CD4-positive, alpha-beta T cell (primary cell): ENCODE data around the gene SUGP1. TPM values are rescaled to one million over a fixed set of nuclear protein-coding genes. Genes with fewer than 3 reads are reported as not detected.

Experiments used
- ATAC-seq: fragments of 200-7000 bp; cut with Tn5 transposase; one replicate; pipeline ENCODE4 v1.10.0; 2022; ENCODE audit warnings: mild to moderate bottlenecking; ENCODE audit not compliant: poor library complexity
- CTCF ChIA-PET: fragments of 350-600 bp; sonication (Branson Sonifier 250); formaldehyde crosslinking; loops from one replicate; lab custom pipeline; 2021; ENCODE audit warnings: antibody characterized with exemption, inconsistent platforms; lab: Charles Lee
- POLR2A ChIA-PET: fragments of 350-600 bp; sonication (Branson Sonifier 250); formaldehyde crosslinking; loops from one replicate; lab custom pipeline; 2021; ENCODE audit warnings: antibody characterized with exemption, inconsistent platforms; lab: Charles Lee
- DNase-seq, 14 experiments: peaks; one replicate each; pipeline ENCODE4 v3.0.0-alpha.2; 2013 to 2020; ENCODE audit warnings: mixed read lengths in 2 of 14
- H3K27ac ChIP-seq, 2 donors: one replicate each; pipeline versions ENCODE4 v1.5.1 to v1.7.0; 2013; ENCODE audit warnings: low read length in 2 of 2, low read depth in 1 of 2, mild to moderate bottlenecking in 1 of 2
- H3K27me3 ChIP-seq, 2 experiments: 1 replicate in 1 of 2; 2 replicates in 1 of 2; pipeline versions ENCODE4 v1.6.1 to v1.7.0; 2013; ENCODE audit warnings: low read length in 2 of 2, control low read depth in 1 of 2, mild to moderate bottlenecking in 1 of 2, moderate library complexity in 1 of 2; ENCODE audit not compliant: insufficient read depth in 2 of 2, control insufficient read depth in 1 of 2
- H3K36me3 ChIP-seq: one replicate; pipeline ENCODE4 v1.6.1; 2013; ENCODE audit warnings: low read length, control low read depth; ENCODE audit not compliant: insufficient read depth
- H3K4me1 ChIP-seq: one replicate; pipeline ENCODE4 v1.6.1; 2013; ENCODE audit warnings: low read length, control low read depth; ENCODE audit not compliant: insufficient read depth
- H3K4me3 ChIP-seq: one replicate; pipeline ENCODE4 v1.5.1; 2013; ENCODE audit warnings: mild to moderate bottlenecking, low read length, moderate library complexity
- H3K9me3 ChIP-seq, 2 experiments: 1 replicate in 1 of 2; 2 replicates in 1 of 2; pipeline versions ENCODE4 v1.6.1 to v1.7.0; 2013; ENCODE audit warnings: low read length in 2 of 2, mild to moderate bottlenecking in 2 of 2, control low read depth in 1 of 2, moderate library complexity in 1 of 2; ENCODE audit not compliant: control insufficient read depth in 1 of 2, insufficient read depth in 1 of 2
- H3K27ac Mint-ChIP-seq: one replicate; pipeline ENCODE4 v1.8.0; 2020; ENCODE audit warnings: mixed read lengths
- H3K27me3 Mint-ChIP-seq: one replicate; pipeline ENCODE4 v1.8.0; 2021; ENCODE audit warnings: mixed read lengths
- H3K36me3 Mint-ChIP-seq: one replicate; pipeline ENCODE4 v1.8.0; 2021; ENCODE audit warnings: low read depth, mixed read lengths
- H3K4me1 Mint-ChIP-seq: one replicate; pipeline ENCODE4 v1.8.0; 2021; ENCODE audit warnings: low read depth, mixed read lengths
- H3K4me3 Mint-ChIP-seq: one replicate; pipeline ENCODE4 v1.8.0; 2020; ENCODE audit warnings: mild to moderate bottlenecking, mixed read lengths
- H3K9me3 Mint-ChIP-seq: one replicate; pipeline ENCODE4 v1.8.0; 2020; ENCODE audit warnings: mixed read lengths
- intact Hi-C, 2 experiments: fragments of 100-400 bp; cut with DNase I in 1 of 2; cut with micrococcal nuclease in 1 of 2; formaldehyde crosslinking; loops; one replicate each; pipeline versions ENCODE4 v1.15.1 to v1.9.0; 2023 to 2025; cut with DNase I, micrococcal nuclease
- total RNA-seq, 174 experiments: library from RNA in 2 of 174; stranded (reverse) in 2 of 174; gene quantifications; one replicate each; pipeline ENCODE4 v1.2.3 and lab custom pipeline; 2021 to 2026
- TF ChIP-seq, protein P1 (sequence below): fragments of 200-600 bp; IDR thresholded peaks from one replicate; pipeline ENCODE4 v1.8.0; 2022; ENCODE audit warnings: antibody characterized with exemption, mild to moderate bottlenecking

SUGP1 gene
- total RNA-seq, 2 experiments from 2014 or later, result 49.7 to 56.0 TPM

DNA sequence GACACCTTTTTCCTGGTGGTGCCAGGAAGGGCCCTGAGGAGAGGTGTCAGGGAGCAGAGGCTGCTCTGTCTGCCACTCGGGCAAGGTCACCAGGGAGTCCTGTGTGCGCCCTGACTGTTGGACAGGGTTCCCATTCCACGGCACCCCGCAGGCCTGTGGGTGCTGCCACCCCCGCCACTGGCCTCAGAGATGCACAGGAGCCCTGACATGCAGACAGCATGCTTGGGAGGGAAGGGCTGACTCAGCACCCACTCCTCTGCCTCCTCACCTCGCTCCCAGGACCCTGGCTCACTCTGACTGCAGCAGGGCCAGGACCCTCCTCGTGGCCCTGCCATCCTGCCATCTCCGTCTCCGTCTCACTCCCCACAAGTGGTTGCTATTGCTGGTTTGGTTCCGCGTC lies 25.7 kb upstream of the SUGP1 start:
- Histone ChIP-seq H3K4me1 (no peaks in the 10 kb centered on the region), H3K27me3 (no peaks in the 10 kb centered on the region), H3K36me3 (peaks cover 86% of the 10 kb centered on the region), H3K27ac (no peak overlapping the region), H3K9me3 (no peaks in the 10 kb centered on the region), H3K4me3 (no peak overlapping the region)
- CTCF ChIA-PET, result no interaction called here
- Mint-ChIP-seq H3K27ac (no peak overlapping the region), H3K27me3 (no peaks in the 10 kb centered on the region), H3K4me3 (no peak overlapping the region), H3K36me3 (peaks cover 78% of the 10 kb centered on the region), H3K4me1 (no peaks in the 10 kb centered on the region), H3K9me3 (no peaks in the 10 kb centered on the region)
- no peak for ATAC-seq
- intact Hi-C loops, result no loop called here
- no peak for DNase-seq
- TF ChIP-seq, protein P1, sequence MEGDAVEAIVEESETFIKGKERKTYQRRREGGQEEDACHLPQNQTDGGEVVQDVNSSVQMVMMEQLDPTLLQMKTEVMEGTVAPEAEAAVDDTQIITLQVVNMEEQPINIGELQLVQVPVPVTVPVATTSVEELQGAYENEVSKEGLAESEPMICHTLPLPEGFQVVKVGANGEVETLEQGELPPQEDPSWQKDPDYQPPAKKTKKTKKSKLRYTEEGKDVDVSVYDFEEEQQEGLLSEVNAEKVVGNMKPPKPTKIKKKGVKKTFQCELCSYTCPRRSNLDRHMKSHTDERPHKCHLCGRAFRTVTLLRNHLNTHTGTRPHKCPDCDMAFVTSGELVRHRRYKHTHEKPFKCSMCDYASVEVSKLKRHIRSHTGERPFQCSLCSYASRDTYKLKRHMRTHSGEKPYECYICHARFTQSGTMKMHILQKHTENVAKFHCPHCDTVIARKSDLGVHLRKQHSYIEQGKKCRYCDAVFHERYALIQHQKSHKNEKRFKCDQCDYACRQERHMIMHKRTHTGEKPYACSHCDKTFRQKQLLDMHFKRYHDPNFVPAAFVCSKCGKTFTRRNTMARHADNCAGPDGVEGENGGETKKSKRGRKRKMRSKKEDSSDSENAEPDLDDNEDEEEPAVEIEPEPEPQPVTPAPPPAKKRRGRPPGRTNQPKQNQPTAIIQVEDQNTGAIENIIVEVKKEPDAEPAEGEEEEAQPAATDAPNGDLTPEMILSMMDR, result no peak
- POLR2A ChIA-PET, result no interaction called here

- Histone ChIP-seq H3K9me3 (no peaks in the 10 kb centered on the region), H3K27ac (no peak overlapping the region), H3K27me3 (no peaks in the 10 kb centered on the region), H3K4me1 (no peaks in the 10 kb centered on the region), H3K4me3 (no peak overlapping the region), H3K36me3 (peaks cover 92% of the 10 kb centered on the region)
- Mint-ChIP-seq H3K27ac (no peak overlapping the region), H3K27me3 (no peaks in the 10 kb centered on the region), H3K9me3 (no peaks in the 10 kb centered on the region), H3K36me3 (peaks cover 80% of the 10 kb centered on the region), H3K4me1 (no peaks in the 10 kb centered on the region), H3K4me3 (no peak overlapping the region)
- intact Hi-C loops, result no loop called here
- TF ChIP-seq, protein P1, result no peak
- ATAC-seq (no peak), DNase-seq (peak in 1 of 14 experiments; percentile 12)
- CTCF ChIA-PET, result no interaction called here
- POLR2A ChIA-PET, result no interaction called here
Observed at GRCh38 chr19:19345232-19345631, 24.9 kb upstream of the SUGP1 start.

DNA sequence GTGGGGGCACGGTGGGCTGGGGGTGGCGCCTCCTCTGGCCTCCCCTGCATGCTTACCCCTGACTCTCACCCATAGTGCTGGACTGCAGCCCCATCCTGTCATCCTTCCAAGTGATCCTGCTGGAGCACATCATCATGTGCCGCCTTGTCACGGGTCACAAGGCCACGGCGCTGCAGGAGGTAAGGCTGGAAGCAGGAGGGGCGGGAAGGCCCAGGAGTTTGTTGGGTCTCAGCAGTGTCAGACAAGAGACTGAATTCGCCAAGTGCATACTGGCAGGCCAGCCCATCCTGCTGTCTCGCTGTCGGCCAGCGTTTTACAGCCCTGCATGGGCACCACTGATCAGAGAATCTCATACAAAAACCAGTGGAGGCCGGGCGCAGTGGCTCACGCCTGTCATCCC lies 23.5 kb upstream of the SUGP1 start:
- ATAC-seq (no peak), DNase-seq (no peak)
- H3K9me3 Mint-ChIP-seq, result no peaks in the 10 kb centered on the region
- no peaks in the 10 kb centered on the region for H3K27me3 ChIP-seq
- H3K27ac ChIP-seq, result no peak overlapping the region
- CTCF ChIA-PET, result no interaction called here
- no peak overlapping the region for H3K27ac Mint-ChIP-seq
- no peaks in the 10 kb centered on the region for H3K27me3 Mint-ChIP-seq
- POLR2A ChIA-PET, result interaction anchor here (1.1 kb wide), 1 partner anchor 21 kb away, joined by 3 read pairs; no protein-coding TSS in a partner anchor
- no peaks in the 10 kb centered on the region for H3K4me1 ChIP-seq
- intact Hi-C loops, result no loop called here
- TF ChIP-seq, protein P1, result no peak
- H3K36me3 ChIP-seq, result peaks cover 88% of the 10 kb centered on the region
- peaks cover 68% of the 10 kb centered on the region for H3K36me3 Mint-ChIP-seq
- no peak overlapping the region for H3K4me3 Mint-ChIP-seq
- no peaks in the 10 kb centered on the region for H3K4me1 Mint-ChIP-seq
- no peaks in the 10 kb centered on the region for H3K9me3 ChIP-seq
- no peak overlapping the region for H3K4me3 ChIP-seq
